NOMO-1 treated with DMSO at 0.1 percent for 48 hours (cell line): ENCODE measurements around the gene COL11A1.
"Not testable (repeated sequence)": the region's sequence is repeated elsewhere in the genome, so short reads cannot be mapped to it uniquely, and the experiment has no call there.

ENCODE experiments used
- DNase-seq: peaks from one replicate; lab custom pipeline; 2025; ENCODE audit not compliant: unreplicated experiment; lab: John Stamatoyannopoulos, UW

COL11A1 gene

DNA sequence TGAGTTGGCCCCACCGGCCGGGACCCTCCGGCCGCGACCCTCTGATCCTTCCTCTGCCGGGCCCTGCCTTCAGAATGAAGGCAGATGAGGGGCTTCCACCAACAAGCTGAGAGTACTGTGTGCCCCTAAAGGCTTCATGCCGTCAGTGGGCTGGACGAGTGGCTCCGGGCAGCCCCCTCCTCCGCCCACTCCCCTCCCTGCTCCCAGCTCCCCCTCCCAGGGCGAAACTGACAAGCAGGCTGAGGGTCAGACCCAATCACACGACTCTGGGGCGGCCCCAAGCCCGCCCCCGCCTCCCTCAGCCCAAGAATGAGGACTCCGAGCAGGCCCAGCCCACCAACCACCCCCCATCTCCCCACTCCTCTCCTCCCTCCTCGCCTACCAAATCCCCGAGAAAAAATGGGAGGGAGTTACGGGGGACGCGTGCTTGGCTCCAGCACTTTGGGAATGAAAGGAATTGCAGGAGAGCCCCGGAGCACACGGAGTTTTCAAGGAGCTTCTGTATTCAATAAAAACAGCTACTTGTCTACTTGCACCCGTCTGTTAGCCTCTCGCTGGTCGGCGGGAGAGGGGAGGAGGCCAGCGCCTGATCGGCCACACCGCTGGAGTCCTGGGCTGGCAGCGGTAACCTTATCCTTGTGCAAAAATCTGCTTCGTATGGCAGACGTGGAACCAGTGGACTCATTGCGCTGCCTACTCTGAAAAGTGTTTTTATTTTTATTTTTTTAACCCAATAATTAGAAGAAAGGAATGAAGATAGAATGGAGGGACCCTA is at the start of gene COL11A1:
Gene COL11A1 (minus strand): TSS at position 147 of the 775 bp plus-strand sequence. CDS start 344 bp downstream, outside the sequence.
- no peak for DNase-seq

DNA sequence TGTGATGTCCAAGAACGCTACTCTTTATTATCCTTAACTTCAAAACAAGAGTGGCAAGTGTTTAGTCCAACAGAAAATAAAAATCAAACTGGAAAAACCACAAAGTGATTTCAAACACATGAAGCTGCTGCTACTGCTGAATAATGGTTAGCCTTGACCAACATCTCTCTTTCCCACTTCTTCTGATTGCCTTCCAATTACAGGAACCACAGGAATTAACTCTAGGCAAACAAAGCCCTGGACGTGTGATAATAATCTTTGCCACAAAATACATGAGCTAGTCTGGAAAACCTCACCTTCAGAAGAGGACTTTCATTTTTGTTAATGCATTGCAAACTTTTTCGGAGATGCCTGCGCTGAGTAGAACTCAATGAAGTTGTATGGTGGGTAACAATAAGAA is 48.6 kb upstream of the COL11A1 start:
- no peak for DNase-seq

DNA sequence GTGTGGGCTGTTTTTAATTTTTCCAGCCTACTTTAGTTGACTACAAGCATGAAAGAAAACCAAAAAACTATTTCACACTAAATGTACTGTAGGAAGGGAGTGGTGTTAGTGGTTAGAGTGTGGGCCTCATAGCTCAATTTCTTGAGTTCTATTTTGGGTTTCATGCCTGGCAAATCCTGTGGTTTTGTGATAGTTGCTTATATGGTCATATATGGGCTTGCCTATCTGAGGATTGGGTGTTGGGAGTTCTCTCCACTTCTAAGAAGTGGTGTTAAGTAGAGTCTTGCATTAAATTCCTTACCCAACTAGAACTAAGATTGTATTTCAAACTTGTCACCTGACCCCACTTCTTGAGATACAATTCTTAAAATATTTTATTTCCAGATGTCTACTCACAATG is 37.8 kb upstream of the COL11A1 start:
- no peak for DNase-seq

DNA sequence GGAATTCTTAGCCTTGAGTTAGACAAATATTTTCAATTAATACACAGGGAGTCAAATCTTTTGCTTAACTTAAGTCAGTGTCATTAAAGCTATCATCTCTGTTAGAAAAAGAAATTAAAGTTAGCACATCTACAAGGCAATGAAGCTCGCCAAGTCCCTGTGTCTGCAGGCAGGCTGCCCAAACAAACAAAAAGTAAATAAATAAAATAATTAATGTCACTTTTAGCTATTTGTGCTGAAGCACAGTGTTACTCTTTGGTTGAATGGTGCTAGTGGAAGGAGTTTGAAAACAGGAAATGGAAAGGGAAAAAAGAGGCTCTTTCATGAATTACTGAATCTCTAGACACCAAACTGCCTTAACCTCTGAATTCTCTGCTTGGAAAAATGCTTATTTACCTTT is 37.1 kb upstream of the COL11A1 start:
- no peak for DNase-seq

DNA sequence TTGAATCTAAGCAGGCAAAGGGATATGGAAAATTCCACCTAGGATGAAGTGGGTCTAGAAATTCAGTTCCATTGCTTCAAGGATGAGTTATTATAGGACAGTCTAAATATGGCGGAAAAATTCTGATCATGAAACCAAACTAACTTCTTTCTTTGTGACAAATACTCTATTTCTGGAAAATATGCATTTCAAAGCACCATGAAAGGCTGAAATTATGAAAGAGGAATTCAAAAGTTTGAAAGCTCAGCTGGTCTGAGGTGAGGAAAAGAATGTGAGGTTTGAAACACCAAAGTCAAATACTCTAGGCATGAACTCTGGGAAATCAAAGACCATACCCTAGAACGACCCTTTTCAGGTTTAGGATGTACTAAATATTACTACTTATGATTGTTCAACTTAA is 36.4 kb upstream of the COL11A1 start:
- DNase-seq: no peak

DNA sequence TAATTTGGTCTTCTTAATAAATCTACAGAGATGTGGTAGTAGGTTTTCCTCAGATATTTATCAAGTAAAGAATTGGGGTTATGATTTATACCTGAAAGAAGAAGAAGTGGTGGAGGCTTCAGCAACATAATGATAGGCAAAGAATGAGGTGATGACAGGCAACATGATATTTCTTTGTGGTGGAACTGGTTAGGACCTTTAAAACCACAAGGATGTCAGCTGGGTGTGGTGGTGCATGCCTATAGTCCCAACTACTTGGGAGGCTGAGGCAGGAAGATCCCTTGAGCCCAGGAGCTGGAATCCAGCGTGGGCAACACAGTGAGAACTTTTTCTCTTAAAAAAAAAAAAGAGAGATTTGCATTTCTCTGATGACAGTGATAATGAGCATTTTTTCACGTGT is 34.1 kb upstream of the COL11A1 start:
- no peak for DNase-seq

DNA sequence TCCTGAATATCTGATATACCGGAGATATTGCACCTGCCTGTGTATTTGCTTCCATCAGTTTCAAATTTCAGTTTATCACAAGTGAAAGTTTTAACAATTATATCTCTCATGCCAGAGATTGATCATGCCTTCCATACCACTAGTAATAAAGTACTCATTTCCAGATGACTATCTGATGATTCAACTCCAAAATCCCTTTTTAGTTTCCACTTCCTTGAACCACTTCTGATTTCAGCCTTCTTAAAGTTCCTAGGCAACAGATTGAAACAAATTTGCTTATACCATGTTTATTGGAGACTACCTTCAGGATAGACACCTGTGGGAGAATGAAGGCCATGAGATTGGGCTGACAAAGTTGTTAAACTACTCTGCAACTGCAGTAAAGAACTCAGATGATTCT is 21.5 kb upstream of the COL11A1 start:
- no peak for DNase-seq

DNA sequence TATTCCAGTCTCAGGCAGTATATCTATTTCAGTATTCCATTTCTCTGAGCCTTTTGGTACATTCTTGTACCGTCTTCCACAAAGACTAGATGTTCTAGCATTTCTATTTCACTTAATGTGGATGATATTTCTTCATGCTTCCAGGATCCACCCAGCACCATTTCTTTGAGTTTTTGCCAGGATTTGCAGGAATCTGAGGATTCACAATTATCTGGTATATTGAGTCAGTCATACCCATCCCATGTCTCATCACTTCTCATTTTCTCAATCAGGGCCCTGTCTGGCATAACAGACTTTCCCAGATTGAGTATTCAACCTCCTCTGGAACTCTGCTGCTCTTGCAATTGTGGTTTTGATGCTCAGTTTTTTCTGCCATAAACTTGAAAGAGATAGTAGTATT is 20.9 kb upstream of the COL11A1 start:
- no peak for DNase-seq

DNA sequence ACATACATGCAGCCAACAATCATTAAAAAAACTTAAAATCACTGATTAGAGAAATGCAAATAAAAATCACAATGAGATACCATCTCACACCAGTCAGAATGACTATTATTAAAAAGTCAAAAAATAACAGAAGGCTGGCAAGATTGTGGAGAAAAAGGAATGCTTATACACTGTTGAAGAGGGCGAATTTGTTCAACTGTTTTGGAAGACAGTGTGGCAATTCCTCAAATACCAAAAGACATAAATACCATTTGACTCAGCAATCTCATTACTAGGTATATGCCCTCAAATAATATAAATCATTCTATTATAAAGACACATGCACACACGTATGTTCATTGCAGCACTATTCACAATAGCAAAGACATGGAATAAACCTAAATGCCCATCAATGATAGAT is 19.9 kb upstream of the COL11A1 start:
- DNase-seq: not testable (repeated sequence)

DNA sequence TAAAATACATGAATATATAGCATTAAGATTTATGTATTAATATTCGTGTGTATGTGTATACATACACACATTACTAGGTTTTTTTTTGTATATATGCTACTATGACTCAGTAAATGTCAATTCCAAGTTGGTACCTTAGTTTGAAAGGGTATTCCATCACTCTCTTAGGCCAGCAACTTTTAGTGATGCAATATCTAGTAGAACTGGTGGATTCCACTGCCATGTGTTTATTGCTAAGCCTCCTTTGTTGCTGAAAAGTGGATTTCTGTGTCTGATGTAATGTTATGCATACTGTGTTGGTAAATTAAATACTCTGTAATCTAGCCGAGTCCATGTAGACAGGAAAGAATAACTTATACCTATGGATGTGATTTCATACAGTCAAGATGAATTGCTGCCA is 16.9 kb upstream of the COL11A1 start:
- no peak for DNase-seq

DNA sequence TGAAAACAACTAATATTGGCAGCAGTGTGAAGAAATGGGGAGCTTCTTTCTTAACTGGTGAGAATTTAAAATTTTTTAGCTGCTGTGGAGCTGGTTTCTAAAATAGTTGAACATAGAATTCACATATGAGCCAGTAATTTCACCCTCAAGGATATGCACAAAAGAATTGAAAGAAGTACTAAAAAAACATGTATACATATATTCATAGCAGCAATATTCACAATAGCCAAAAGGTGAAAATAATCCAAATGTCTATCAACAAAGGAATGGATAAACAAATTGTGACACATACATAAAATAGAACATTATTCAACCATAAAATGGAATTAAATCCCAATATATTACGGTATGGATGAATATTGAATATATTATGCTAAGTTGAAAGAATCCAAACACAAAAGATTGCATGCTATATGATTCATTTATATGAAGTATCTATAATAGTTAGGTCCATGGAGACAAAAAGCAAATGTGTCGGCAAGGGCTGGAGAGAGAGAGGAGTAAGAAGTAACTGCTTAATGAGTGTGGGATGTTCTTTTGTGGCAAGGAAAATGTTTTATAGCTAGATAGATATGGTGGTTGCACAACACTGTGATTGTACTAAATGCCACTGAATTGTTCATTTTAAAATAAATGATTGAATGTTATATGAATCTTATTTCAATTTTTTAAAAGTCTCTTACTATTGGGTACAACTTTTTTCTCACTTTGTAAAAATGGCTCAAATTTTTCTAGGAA is 14.8 kb upstream of the COL11A1 start:
- DNase-seq: no peak

DNA sequence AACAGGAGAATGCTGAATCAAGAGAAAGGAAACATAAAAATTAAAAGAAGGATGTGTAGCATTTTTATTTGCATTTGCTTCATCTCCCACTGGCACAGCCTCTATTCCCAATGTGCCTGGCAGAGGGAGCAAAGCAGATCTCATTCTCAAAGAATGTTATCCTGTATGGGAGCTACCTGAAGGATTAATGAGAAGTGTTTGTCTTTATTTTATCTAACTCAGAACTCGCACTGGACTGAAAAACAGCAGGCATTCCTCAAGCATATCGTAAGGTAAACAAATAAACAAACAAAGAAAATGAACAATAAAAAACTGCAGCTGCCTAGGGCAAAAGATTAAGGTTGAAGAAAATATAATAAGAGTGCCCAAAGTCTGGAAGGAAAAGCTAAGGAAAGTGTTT is 12.7 kb upstream of the COL11A1 start:
- DNase-seq: no peak

DNA sequence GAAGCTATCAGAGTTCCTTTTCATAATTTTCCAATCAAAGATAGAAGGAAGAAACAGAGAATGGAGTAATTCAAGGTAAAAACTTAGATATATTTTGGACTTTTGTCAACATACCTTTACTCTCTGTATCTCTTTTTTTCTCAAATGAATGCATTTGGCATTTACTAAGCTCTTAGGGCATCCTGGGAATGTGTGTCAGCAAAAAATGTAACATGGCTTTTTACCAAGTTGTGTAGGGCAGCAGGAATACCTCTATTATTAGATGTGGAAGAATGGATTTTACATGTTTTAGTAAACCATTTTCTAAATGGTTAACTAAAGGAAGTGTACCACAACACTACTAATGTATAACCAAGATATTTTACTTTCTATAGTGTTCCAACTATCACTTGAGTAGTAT is 4.2 kb upstream of the COL11A1 start:
- DNase-seq: no peak

DNA sequence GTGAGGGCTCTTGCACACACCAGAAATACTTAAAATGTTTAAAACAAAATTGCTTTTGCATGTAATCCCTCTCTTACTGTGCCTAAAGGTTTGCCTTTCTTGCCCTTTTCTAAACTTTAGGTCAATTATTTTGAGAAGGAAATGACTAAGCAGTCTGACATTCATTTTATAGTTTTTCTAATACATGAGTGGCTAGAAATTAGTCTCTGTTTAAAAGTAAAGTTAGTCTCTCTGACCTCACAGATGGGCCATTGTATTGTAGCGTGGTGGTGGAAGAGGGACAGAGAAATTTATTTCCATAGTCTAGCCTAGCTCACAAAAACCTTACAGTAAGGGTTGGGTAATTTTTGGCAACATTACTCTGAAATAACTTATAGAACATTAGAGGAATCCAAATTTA is 3.6 kb upstream of the COL11A1 start:
- DNase-seq: no peak

DNA sequence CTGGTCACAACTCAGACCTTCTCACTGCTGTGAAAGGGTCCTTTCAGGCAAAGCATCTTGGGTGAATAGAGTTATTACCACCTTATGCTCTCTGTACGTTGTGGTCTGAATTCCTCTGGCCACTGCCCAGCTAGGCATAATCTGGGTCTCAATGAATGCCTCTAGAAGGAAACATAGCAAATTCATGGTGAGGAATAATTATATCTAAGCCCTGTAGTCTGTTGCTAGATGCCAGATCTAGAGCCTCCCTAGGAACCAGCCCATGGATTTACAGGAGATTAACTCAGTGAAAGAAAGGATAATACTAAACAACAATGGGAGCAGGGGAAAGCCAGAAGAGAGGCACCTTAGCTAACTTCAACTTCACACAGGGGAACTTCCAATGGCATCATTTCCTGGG is 2.4 kb upstream of the COL11A1 start:
- DNase-seq: no peak

DNA sequence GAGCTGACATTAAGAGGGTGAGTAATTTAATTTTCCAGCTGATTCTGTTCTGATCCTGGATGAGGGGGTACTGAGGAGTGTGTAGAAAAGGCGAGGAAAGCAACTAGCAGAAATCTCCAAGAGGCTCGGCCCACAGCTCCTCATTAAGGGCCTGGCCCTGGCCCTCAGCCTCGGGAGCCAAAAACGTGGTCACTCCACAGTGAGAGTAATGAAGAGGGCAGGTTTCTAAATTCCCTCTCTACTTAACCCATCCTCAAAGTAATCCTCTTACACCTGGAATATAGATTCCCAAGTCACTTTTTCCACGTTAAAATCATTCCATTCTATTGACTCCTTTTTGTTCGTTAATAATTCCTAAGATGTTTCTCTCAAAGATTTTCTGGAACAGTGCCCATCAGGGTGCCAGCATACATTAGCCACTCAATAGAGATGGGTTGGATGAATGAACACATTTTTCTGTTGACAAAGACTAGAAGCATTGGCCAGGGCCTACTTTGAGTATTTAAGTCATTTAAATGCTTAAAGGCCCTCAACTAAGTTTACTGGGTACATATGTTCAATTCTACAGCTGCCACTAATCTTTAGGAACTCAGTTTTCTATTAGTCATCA is 1.1 kb upstream of the COL11A1 start:
- no peak for DNase-seq

DNA sequence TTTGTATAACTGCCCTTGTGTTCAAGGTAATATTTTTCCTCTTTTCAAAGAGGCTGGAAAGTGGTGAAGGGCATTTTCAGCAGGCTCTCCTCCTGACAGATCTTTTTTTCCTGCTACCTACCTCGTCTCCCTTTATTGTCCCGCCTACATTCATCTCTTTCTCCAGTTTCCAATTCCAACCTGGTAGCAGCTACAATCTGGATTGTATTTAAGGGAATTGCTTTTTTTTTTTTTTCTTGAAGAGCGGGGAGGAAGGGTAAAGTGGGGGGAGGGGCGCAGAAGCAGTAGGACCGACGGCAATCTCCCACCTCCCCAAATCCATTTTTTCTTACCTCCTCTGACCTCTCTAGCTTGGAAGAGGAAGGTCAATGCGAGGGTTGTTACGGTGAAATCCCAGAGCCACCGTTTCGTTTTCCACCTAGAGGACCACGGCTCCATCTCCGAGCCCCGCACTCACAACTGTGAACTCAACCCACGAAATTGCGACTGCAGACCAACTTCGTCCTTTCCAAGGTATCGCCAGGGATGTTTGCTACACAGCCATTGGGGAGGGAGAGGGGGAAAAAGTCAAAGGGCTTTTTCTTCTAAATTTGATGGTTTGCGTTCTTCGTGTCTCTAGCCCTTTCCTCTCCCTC is 464 bp downstream of the COL11A1 start:
- DNase-seq: no peak

DNA sequence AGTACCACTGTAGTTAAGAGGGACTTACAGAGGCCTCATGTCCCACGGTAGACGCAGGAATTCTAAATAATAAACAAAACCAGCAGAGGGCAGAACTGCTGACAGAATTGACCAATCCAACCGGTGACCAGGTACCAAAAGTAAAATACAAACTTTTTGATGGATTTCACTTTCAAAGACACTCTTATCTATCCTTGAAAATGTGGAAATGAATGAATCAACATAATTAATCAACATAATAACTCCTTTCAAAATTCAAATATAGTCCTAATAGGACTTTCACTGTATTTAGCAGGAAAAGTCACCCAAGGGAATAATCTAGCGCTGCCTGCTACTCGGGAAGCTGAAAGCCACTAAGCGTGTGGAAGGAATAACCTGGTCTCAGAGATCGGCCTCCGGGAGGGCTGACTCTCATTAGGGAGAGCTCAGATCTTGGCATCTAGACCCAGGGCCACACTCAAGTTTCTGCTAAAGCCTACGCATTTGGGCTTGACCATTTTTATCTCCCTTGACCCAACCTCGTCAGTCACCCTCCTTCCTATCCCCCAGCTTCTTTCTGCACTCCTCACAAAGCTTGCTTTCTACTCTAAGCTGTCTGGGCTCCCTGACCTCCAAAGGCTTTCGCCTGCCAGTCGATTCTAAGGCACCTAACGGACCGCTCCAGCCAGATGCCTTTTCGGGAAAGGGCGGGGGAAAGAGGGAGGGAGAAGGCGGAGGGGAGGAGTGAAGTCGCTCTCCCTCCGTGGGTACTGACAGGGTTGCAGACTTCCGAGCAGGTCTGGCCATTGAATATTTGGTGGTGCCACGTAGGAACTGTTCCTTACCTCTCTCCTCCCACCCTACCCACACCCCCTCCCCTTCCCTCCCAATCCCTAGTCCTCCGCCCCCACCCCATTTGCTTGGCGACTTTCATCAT is 1.6 kb downstream of the COL11A1 start:
- DNase-seq: peak; percentile 33

DNA sequence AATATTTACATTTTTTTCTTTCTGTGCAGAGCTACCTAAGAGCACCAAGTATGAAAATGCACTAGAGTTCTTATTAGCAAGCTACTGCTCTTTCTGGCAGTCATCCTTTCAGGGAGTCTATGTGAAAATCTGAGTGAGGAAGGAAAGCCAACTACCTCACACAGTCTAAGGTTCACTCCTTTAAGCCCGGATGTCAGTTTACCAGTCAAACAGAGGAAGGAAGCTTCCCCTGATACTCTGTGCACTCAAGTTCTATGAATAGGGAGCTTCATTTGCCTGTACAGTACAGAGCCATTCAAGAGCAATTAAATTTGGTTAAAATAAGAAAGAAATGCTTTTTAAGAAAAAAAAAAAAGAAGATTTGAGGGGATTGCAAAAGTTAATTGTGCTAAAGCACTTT is 6.9 kb downstream of the COL11A1 start:
- no peak for DNase-seq

DNA sequence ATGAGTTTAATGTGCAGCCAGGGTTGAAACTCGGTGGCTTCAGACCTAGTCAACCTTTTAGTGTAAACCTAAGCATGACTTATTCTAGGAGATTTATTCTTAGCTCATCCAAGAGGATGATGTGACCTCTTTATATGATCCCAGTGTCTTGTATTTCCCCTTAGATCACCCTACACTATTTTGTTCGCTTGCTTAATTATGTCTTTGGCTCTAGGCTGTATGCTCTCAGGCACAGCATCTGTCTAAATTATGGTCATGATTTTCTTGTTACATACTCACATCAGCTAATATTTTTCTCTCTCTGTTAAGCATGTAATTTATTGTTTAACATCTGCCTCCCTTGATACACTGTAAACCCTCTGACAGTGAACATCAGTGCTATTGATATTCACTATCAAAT is 19.1 kb downstream of the COL11A1 start:
- DNase-seq: no peak

DNA sequence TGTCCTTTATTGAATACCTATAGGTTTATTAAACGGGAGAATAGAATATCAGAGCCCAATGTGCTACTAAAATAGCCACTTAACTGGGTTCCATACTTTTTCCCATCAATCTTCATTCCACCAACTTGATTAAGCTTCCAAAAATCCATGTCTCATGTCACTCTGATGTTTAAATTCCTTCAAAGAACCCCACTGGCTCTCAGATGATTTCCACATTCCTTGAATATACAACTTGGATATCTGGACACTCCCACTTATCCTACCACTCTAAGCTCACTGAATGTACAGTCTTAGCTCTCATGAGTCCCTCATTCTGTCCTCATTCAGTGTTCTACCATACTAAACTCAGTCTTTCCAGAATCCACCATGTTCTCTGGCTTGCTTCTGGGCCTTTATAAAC is 21.1 kb downstream of the COL11A1 start:
- DNase-seq: no peak
